ENCODE results near the gene PGM2L1.
"Not testable (repeated sequence)": the region's sequence is repeated elsewhere in the genome, so short reads cannot be mapped to it uniquely, and the experiment has no call there.

The PGM2L1 gene

DNA sequence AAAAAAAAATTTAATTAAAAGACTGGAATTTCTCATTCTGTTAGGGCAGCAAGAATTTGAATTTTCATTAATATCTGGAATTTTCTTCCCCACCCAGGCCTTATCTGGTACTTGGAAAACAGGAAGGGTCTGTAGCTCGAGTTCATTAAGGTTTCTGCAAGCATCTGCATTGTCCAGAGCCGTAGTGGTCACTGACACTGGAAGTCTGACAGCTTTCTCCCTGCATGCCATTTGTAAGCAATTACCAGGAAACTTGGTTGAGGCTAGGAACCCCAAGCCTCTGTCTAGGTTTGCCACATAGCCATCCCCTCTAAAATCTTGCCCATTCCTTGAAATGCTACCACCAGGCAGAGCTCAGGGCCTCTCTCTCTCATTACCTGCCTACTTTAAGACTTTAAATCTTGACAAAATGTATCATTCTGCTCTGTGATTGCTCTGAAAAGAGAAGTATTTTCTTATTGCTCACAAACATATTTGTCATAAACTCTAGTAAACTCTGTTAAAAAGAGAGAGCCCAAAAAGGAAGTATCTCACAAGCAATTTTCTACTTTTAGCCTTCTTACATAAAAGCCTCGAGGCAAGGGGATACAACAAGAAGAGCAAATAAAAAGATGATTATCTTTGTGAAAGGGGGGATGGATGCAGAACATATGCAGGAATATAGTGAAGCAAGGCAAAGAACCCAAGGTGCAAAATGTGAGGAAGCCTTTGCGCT is 5.5 kb upstream of the PGM2L1 start:
- no peak for DNase-seq (ENCODE audit: low read depth in 4 of 4, low spot score in 1 of 4)

DNA sequence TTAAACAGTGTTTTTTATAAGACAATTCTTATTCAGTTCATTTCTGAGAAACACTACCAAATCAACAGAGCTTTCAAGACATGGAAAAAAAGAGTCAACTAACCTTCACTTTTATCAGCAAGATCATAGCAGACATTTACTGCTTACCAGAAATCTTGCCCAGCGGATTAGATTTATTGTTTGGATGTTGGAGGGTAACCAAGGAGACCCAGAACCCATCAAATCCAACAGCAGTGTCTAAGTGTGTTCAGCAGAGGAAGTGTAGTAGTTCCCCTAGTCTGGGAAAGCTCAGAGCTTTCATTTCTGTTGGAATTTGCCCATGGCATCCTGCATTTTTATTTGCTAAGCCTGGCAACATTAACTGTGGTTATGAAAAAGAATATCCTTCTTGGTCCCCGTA is 2.4 kb upstream of the PGM2L1 start:
- no peak for DNase-seq (ENCODE audit: low read depth in 4 of 4, low spot score in 1 of 4)

DNA sequence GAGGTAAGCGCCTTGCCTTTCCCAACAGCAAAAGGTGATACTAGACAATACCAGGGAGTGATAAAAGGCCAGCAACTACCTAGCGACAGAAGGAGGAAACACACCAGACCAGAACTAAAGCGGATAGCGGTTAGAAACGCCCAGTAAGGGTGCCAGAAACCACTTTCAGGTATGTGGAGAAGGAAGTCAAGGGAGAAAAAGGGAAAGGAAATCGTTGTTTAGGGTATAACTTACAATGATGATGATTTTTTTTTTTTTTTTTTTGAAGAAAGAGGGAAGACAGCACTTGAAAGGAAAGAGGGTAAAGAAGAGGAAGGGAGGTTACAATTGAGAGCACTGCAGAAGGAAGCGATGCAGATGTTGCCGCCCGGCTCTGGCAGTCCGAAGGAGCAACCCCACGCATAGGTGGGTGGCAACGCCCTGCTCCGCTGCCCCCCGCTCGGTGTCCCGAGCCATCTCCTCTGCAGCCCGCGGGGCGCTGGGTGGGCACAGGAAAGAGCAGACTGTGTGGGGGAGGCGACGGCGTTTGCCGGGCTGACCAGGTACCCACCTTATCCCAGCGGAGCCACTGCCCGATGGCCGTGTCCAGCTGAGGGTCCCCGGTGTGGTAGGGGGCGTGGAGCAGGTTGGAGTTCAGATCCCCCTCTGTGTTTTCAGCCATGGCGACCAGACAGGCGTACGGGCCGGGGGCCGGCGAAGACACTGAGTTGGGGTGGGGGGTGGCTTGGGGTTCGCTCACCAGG is 561 bp downstream of the PGM2L1 start:
- DNase-seq (ENCODE audit: low read depth in 4 of 4, low spot score in 1 of 4) = no peak

DNA sequence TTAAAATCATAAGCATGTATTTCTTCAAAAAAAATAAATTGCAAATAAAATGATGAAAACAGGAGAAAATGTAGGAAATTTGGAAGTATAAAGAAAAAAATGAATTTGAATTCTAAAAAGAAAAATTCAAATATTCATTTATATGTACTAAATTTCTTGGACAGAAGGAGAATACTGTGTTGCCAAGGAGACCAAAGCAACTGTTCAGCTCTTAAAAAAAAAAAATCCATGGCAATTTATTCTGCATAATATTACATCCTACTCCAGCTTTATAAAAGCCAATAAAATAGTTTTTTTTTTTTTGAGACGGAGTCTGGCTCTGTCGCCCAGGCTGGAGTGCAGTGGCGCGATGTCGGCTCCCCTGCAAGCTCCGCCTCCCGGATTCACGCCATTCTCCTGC is 6.0 kb downstream of the PGM2L1 start:
- DNase-seq (ENCODE audit: low read depth in 4 of 4, low spot score in 1 of 4) = no peak

DNA sequence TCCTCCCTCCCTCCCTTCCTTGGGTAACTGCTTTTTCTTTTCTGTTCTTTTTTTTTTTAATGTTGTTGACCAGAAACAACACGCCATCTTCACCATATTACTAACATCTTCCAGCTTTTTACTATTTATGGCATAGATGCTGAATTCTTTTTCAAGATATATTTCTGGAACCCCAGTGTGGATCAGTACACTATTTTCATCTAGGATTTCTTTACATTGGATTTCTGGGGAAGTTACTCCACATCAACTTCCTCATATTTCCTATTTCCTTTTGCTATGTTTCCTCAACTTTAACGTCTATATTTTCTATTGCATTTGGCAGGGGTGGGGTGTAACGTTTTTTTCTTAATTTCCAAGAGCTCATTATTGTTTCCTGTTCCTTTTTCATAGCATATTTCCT is 7.0 kb downstream of the PGM2L1 start:
- no peak for DNase-seq (ENCODE audit: low read depth in 4 of 4, low spot score in 1 of 4)

DNA sequence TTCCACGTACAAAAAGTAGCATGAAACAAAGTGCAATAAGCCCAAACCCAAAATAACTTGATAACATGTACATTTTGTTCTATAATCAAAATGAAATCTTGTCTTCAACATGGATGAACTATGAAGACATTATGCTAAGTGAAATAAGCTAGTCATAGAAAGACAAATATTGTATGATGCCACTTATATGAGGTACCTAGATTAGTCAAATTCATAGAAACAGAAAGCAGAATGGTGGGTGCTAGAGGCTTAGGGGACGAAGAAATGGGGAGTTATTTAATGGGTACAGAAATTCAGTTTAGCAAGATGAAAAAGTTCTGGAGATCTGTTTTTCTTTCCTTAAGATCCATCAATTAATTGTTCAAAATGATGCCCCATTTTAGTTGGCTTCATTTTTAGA is 7.5 kb downstream of the PGM2L1 start:
- no peak for DNase-seq (ENCODE audit: low read depth in 4 of 4, low spot score in 1 of 4)

DNA sequence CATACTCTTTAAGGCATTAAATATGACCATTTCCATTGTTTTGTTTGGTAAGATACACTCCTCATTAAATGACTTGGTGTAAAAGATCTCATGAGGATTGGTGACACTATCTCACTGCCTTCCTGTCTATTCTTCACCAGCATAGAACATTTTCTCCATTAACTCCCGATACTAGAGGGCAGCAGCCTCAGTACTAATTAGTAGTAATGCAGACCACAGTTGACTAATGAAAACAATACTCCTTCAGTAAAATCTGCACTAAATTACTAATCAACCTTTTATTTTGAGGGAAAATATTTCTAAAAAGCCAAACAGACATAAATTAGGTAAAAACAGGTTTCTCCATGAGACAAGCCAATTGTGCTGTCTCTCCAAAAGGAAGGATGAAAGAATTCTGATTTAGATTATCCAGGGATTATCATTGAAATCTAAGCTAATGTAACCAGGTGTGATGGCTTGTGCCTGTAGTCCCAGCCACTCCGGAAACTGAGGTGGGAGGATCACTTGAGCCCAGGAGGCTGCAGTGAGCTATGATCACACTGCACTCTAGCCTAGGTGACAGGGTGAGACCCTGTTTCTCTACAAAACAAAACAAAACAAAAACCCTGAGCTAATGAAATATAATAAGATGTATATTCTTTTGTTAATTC is 9.4 kb downstream of the PGM2L1 start:
- peak; percentile 39 to 57 (median 48) for DNase-seq (ENCODE audit: low read depth in 4 of 4, low spot score in 1 of 4)

DNA sequence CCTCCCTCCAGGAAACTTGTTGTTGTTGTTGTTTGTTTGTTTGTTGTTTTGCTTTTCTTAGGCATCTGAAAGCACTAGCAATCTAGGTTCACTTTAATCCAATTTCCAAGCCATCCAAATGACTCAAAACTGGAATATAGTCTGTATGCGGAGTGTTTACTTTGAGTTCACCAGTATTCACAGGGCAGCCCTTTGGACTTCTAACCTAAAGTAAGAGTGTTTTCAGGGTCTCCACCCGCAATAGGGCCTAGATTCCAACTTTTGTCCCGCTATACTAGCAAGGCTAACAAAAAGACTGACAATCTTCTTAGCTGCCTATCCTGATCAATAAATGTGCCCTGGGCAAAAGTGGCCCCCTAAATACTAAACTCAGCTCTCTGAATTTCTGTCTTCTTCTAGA is 13.6 kb downstream of the PGM2L1 start:
- no peak for DNase-seq (ENCODE audit: low read depth in 4 of 4, low spot score in 1 of 4)

DNA sequence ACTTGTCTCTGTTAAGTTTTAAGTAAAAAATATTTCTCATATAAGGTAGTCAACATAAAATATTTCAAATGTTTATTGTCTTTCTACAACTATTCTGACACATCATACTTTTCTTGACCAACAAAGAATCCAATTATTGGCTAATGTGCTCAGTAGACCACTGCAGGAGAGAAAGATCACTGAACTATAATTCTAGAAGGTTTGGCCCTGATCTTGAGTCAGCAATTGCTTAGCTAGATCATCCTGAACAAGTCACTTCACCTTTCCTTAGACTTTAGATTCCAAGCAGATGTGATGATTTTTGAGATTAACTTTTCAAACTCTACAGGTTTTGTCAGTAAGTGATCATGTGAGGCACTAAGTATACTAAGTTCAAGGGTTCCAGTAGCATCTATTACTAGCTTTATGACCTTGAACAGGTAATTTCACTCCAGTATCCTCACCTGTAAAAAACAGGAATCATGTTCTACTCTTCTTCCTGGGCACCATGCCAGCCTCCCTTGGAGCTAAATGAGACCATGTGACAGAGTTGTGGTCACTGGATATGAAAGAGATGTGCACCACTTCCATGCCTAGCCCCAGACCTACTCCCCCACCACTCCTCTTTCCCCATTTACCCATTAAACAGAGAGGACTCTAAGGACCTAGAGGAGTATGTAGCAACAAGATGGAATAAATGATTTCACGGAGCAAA is 17.3 kb downstream of the PGM2L1 start:
- no peak for DNase-seq (ENCODE audit: low read depth in 4 of 4, low spot score in 1 of 4)

DNA sequence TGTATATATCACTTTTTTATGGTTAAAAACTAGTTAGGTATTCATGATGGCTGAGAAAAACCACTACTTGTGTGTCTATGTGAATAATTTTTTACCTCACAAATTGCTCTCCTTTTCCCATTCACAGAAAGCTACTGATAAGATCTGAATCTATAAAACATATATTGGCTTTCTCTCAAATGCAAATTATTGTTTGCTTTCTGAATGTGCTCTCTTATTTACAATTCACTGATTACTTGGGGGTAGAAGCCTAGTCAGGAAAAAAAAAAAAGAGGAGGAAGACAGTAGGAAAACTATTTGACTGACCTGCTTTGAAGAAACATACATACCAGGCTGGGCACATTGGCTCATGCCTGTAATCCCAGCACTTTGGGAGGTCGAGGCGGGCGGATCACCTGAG is 20.5 kb downstream of the PGM2L1 start:
- no peak for DNase-seq (ENCODE audit: low read depth in 4 of 4, low spot score in 1 of 4)

DNA sequence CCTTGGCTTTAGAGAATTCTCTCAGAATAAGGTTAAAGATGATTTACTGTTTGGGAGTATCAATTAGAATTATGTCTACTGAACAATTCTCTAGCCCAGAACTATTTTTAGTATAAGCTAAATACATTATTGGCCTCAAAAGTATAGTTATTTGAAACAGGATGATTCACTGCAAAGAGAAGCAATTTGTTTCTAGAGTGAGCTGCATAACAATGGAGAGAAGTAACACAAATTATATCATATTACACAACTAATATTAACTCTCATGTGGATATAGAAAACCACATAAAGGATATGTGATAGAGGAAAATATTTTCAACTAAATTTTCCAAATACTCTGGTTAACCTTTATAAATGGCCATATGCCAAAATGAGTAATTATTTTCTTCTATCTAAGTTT is 24.9 kb downstream of the PGM2L1 start:
- no peak for DNase-seq (ENCODE audit: low read depth in 4 of 4, low spot score in 1 of 4)

DNA sequence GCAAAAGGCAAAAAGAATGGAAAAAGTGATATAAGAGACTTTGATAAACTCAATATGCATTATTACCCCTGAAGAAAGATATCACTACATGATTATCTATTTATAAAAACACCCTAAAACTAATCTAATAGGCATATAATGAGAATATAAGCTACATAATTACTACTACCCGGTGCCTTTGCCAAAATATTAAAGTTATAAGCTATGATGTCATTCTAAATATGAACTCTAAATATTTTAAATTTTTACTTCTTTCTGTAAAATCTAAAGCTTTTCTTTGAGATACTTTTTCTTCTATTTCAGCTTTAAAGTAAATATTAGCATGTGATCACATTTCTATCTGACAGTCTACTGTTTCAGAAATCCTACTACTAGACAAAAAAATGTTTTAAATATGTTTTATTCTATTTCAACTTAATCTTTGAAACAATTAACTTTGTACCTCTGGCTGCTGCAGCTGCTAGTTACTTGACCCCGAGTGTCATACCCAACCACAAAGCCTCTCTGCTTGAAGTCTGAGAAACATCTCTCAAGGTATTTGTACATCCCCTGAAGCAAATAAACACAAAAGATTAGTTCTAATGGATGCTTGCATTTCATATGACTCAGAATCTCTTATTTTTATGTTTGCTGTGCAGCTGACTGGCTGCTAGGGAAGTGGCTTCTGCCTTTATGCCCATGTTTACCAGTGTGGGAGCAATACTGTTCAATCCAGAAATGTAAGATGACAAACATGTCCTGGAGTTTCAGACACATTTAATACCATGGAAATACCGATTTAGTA is 26.8 kb downstream of the PGM2L1 start:
- no peak for DNase-seq (ENCODE audit: low read depth in 4 of 4, low spot score in 1 of 4)

DNA sequence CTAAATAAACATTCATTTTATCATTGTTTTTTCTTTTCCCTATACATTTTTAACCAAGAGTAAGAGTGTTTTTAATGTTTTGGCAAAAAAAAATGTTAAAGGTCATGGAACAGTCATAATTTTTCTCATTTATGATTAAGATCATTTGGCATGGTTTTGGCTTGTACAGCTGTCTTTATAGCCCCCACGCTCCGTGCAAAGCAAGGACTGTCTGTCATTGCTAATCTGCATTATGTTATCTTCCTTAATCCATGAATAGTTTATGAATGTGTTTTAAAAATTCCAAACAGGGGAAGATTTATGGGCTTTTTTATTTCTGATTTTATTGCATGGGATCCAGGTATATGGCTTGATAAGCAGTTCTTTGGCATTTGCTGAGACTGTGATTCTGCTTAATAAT is 28.1 kb downstream of the PGM2L1 start:
- DNase-seq (ENCODE audit: low read depth in 4 of 4, low spot score in 1 of 4) = no peak

DNA sequence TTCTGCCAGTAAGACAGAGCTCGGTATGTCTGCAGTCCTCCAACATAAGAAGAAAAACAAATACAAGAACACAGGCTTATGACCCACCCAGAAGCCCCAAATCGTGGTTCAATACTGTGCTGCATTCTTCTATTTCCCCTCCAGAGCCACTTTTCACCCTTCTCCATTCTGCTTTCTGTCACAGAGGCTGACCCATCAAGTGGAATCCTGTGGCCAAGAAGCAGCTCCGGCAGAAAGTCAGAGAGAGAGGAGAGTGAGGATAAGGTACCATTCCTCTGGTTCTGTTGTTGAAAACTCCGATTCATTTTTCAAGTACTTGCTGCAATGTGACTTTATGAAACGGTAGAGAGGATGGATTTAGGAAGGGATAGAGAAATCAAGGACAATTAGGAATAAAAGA is 30.4 kb downstream of the PGM2L1 start:
- no peak for DNase-seq (ENCODE audit: low read depth in 4 of 4, low spot score in 1 of 4)

DNA sequence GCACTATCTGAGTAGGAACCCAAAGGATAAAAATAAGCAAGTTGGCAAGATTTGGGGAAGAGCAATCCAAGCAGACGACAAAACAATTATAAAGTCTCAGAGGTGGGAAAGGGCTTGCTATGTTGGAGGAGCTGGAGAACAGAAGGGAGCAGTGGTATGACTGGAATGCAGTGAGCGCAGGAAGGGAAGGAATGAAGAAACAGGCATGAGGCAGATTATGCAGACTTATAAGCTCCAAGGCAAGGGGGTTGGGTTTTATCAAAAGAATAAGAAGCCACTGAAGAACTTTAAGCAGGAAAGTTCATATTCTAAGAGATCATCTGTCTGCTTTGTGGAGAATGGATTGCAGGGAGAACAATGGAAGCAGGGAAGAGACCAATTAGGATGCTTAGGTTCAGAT is 31.7 kb downstream of the PGM2L1 start:
- DNase-seq (ENCODE audit: low read depth in 4 of 4, low spot score in 1 of 4) = no peak

DNA sequence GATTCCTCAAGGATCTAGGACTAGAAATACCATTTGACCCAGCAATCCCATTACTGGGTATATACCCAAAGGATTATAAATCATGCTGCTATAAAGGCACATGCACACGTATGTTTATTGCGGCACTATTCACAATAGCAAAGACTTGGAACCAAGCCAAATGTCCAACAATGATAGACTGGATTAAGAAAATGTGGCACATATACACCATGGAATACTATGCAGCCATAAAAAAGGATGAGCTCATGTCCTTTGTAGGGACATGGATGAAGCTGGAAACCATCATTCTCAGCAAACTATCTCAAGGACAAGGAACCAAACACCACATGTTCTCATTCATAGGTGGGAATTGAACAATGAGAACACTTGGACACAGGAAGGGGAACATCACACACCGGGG is 32.4 kb downstream of the PGM2L1 start:
- DNase-seq (ENCODE audit: low read depth in 4 of 4, low spot score in 1 of 4) = not testable (repeated sequence)

DNA sequence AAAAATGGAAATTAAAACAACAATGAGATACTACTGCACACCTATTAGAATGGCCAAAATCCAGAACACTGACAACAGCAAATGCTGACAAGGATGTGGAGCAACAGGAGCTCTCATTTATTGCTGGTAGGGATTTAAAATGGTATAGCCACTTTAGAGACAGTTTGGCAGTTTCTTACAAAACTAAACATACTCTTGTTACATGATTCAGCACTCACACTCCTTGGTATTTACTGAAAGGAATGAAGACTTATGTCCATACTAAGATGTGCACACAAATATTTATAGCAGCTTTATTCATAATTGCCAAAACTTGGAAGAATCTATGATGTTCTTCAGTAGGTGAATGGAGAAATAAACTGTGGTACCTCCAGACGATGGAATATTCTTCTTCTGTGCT is 40.8 kb downstream of the PGM2L1 start:
- no peak for DNase-seq (ENCODE audit: low read depth in 4 of 4, low spot score in 1 of 4)

DNA sequence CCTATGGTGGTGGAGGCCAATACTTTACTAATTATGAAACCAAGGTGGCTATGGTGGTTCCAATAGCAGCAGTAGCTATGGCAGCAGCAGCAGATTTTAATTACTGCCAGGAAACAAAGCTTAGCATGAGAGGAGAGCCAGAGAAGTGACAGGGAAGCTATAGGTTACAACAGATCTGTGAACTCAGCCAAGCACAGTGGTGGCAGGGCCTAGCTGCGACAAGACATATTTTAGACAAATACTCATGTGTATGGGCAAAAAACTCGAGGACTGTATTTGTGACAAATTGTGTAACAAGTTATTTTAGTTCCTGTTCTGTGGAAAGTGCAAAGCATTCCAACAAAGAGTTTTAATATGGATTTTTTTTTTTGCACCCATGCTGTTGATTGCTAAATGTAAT is 42.6 kb downstream of the PGM2L1 start:
- DNase-seq (ENCODE audit: low read depth in 4 of 4, low spot score in 1 of 4) = no peak

DNA sequence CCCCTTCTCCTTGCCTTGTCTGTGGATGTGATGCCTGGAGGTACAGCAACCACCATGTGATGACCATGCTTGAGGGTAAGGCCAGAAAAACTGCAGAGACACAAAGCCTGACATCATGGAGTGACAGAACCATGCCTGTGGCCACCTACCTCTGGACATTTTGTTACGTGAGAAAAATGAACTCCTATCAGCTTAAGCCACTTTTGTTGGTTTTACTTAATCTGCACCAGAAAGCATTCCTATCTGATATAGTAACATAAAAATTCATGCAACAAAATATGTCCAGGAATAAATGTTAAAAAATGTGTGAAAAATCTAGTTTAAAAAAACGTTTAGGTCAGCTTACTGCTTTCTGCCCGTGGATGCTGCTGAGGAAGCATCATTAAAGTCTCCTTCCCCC is 44.2 kb downstream of the PGM2L1 start:
- no peak for DNase-seq (ENCODE audit: low read depth in 4 of 4, low spot score in 1 of 4)

DNA sequence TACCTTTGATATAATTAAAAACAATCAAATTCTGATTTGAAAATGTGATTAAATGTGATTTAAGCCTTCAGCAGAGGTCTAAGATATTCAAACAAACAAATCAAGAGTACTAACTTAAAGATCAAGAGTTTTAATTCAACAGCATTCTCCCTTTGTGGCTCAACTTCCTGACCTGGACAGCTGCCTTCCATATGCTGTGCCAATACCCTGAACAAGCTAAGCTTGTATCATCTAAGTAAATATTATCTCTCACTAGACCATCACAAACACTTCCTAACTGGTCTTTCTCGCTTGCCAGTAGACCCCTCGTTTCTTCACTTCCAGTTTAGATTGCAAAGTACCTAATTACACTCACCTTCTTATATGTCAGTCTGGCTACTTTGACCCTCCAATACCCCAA is 50.9 kb downstream of the PGM2L1 start:
- no peak for DNase-seq (ENCODE audit: low read depth in 4 of 4, low spot score in 1 of 4)

DNA sequence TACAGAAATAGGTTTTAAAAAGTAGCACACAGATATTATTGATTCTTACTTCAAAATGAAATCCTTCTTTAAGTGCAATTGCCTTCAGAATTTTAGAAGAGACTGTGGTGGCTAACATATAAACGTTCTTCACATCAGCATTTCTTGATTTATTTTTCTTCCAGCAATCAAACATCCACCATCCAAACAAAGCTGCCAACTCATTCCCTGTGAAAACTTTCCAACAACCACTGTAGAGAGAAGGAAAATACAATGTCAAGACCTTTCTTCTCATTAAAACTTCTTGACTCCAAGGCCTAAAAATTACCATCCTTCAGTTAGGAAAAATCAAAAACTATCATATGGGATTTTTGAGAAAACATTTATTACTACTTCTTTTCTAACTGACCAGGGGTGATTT is 52.8 kb downstream of the PGM2L1 start:
- DNase-seq (ENCODE audit: low read depth in 4 of 4, low spot score in 1 of 4) = no peak
